CD14-positive monocyte (primary cell): ENCODE results near the gene BCL2L15. TPM values are rescaled to one million over a fixed set of nuclear protein-coding genes. Genes with fewer than 3 reads are reported as not detected.

Source experiments
- DNase-seq, 3 donors: peaks; one replicate each; pipeline ENCODE4 v3.0.0-alpha.2; 2011 to 2022
- H2AFZ ChIP-seq: 2 replicates; pipeline ENCODE4 v1.6.0; 2012; ENCODE audit warnings: mild to moderate bottlenecking, low read depth, low read length, inconsistent platforms; ENCODE audit not compliant: insufficient read depth, poor library complexity, severe bottlenecking
- H3K27ac ChIP-seq, 2 donors: 1 replicate in 1 of 2; 2 replicates in 1 of 2; pipeline ENCODE4 v1.5.1; 2012 to 2013; ENCODE audit warnings: low read length in 2 of 2, control low read depth in 1 of 2, inconsistent platforms in 1 of 2, low read depth in 1 of 2, mild to moderate bottlenecking in 1 of 2
- H3K27me3 ChIP-seq, 2 donors: one replicate each; pipeline versions ENCODE4 v1.6.0 to v1.6.1; 2011 to 2013; ENCODE audit warnings: low read length in 2 of 2; ENCODE audit not compliant: control insufficient read depth in 2 of 2, insufficient read depth in 2 of 2
- H3K36me3 ChIP-seq, 2 donors: replicated peaks in 1 of 2; 1 replicate in 1 of 2; 2 replicates in 1 of 2; pipeline versions ENCODE4 v1.5.1 to v1.6.1; 2012 to 2013; ENCODE audit warnings: low read length in 2 of 2, control low read depth in 1 of 2, inconsistent platforms in 1 of 2, mild to moderate bottlenecking in 1 of 2; ENCODE audit not compliant: insufficient read depth in 2 of 2, control insufficient read depth in 1 of 2
- H3K4me1 ChIP-seq, 2 donors: 1 replicate in 1 of 2; 2 replicates in 1 of 2; pipeline versions ENCODE4 v1.5.1 to v1.6.1; 2012 to 2013; ENCODE audit warnings: low read length in 2 of 2, control low read depth in 1 of 2, inconsistent platforms in 1 of 2, mild to moderate bottlenecking in 1 of 2, moderate library complexity in 1 of 2; ENCODE audit not compliant: insufficient read depth in 2 of 2, control insufficient read depth in 1 of 2
- H3K4me2 ChIP-seq: replicated peaks from 2 replicates; pipeline ENCODE3; 2012; ENCODE audit warnings: low read length, moderate library complexity, mild to moderate bottlenecking; ENCODE audit not compliant: poor library complexity, severe bottlenecking; ENCODE audit errors: extremely low read depth
- H3K4me3 ChIP-seq, 3 experiments: fragments of 200-600 bp in 1 of 3; sonication (generic) in 1 of 3; replicated peaks in 1 of 3; 1 replicate in 2 of 3; 2 replicates in 1 of 3; pipeline ENCODE4 v1.5.1; 2011 to 2013; ENCODE audit warnings: low read length in 3 of 3, mild to moderate bottlenecking in 3 of 3, control low read depth in 2 of 3, low read depth in 2 of 3, inconsistent platforms in 1 of 3, moderate library complexity in 1 of 3
- H3K79me2 ChIP-seq: 2 replicates; pipeline ENCODE4 v1.6.0; 2012; ENCODE audit warnings: mild to moderate bottlenecking, control low read depth, inconsistent platforms, low read length, moderate library complexity; ENCODE audit not compliant: insufficient read depth
- H3K9ac ChIP-seq: 2 replicates; pipeline ENCODE4 v1.6.0; 2017; ENCODE audit warnings: low read length, mild to moderate bottlenecking; ENCODE audit not compliant: insufficient read depth, poor library complexity, severe bottlenecking
- H3K9me3 ChIP-seq, 2 donors: replicated peaks in 1 of 2; 1 replicate in 1 of 2; 2 replicates in 1 of 2; pipeline versions ENCODE4 v1.5.1 to v1.6.1; 2012 to 2013; ENCODE audit warnings: low read length in 2 of 2, control low read depth in 1 of 2; ENCODE audit not compliant: control insufficient read depth in 1 of 2, insufficient read depth in 1 of 2
- H4K20me1 ChIP-seq: 2 replicates; pipeline ENCODE4 v1.6.0; 2012; ENCODE audit warnings: mild to moderate bottlenecking, low read length, control low read depth, moderate library complexity; ENCODE audit not compliant: insufficient read depth
- H3K27ac Mint-ChIP-seq, 7 donors: one replicate each; pipeline ENCODE4 v1.8.0; 2020; ENCODE audit warnings: mild to moderate bottlenecking in 7 of 7, mixed read lengths in 7 of 7, moderate library complexity in 6 of 7, inconsistent platforms in 2 of 7
- H3K27me3 Mint-ChIP-seq, 3 donors: one replicate each; pipeline ENCODE4 v1.8.0; 2021 to 2022; ENCODE audit warnings: low read depth in 3 of 3, mild to moderate bottlenecking in 3 of 3, mixed read lengths in 3 of 3, moderate library complexity in 3 of 3, inconsistent platforms in 1 of 3
- H3K36me3 Mint-ChIP-seq, 2 donors: one replicate each; pipeline ENCODE4 v1.8.0; 2020; ENCODE audit warnings: mixed read lengths in 2 of 2, inconsistent platforms in 1 of 2, mild to moderate bottlenecking in 1 of 2
- H3K4me1 Mint-ChIP-seq: one replicate; pipeline ENCODE4 v1.8.0; 2020; ENCODE audit warnings: mild to moderate bottlenecking, mixed read lengths
- H3K4me3 Mint-ChIP-seq, 2 donors: one replicate each; pipeline ENCODE4 v1.8.0; 2020; ENCODE audit warnings: mild to moderate bottlenecking in 2 of 2, mixed read lengths in 2 of 2, moderate library complexity in 1 of 2
- H3K9me3 Mint-ChIP-seq, 7 donors: one replicate each; pipeline ENCODE4 v1.8.0; 2020 to 2022; ENCODE audit warnings: mixed read lengths in 7 of 7, mild to moderate bottlenecking in 6 of 7, moderate library complexity in 6 of 7, inconsistent platforms in 2 of 7
- CTCF ChIP-seq: fragments of 200-600 bp; IDR thresholded peaks from one replicate; pipeline ENCODE4 v1.8.0; 2022; ENCODE audit warnings: antibody characterized with exemption, mild to moderate bottlenecking
- WGBS: methylation state at CpG from one replicate; pipeline ENCODE4 v1.1.5; 2013; ENCODE audit warnings: missing lambda C conversion rate; ENCODE audit not compliant: insufficient coverage; 5-methylcytosine and 5-hydroxymethylcytosine counted together
- intact Hi-C, 2 donors: fragments of 100-400 bp; cut with micrococcal nuclease; formaldehyde crosslinking; loops; one replicate each; pipeline versions ENCODE4 v1.15.0 to v1.15.1; 2023
- polyA plus RNA-seq, 3 donors: library from polyadenylated mRNA; depleted of rRNA in 1 of 3; unstranded in 2 of 3; stranded (reverse) in 1 of 3; fragments of 300-500 nt in 2 of 3; fragments of >200 nt in 1 of 3; fragmentation: Illumina TruSeq in 2 of 3; gene quantifications; 1 replicate in 2 of 3; 2 replicates in 1 of 3; pipeline ENCODE4 v1.2.3, GENCODE V29; 2012 to 2021

BCL2L15 gene
- polyA plus RNA-seq, 3 donors: 0.73 TPM; not detected in 2

- intact Hi-C loops: loop anchor here (5.0 kb wide), 2 partner anchors 59 to 64 kb away; partner anchors contain the start of gene PTPN22 (in 1 of the 2)
- Histone ChIP-seq H4K20me1 (peaks cover 63% of the 10 kb centered on the region), H3K27me3 (no peaks in the 10 kb centered on the region), H3K9ac (peak overlapping the region; percentile 98), H3K4me3 (peak overlapping the region; percentile 70 to 99 (median 94)), H3K9me3 (no peaks in the 10 kb centered on the region), H2AFZ (no peak overlapping the region), H3K4me1 (peaks cover 43 to 62% of the 10 kb centered on the region in 2 donors), H3K27ac (peak overlapping the region in 1 of 2 donors; percentile 99), H3K79me2 (peaks cover 78% of the 10 kb centered on the region), H3K36me3 (no peaks in the 10 kb centered on the region), H3K4me2 (peak overlapping the region; percentile 80)
- DNase-seq: peak in 2 of 3 donors; percentile 50 to 51
- peaks cover 5 to 8% of the 10 kb centered on the region in 2 donors for H3K36me3 Mint-ChIP-seq
- peaks cover 1 to 3% (median 2%) of the 10 kb centered on the region in 3 donors for H3K27me3 Mint-ChIP-seq
- H3K9me3 Mint-ChIP-seq: peaks cover 0 to 4% (median 0%) of the 10 kb centered on the region in 7 donors
- TF ChIP-seq CTCF: no peak
- H3K4me1 Mint-ChIP-seq: peaks cover 67% of the 10 kb centered on the region
- no CpG with 5 or more reads among the region's 3 CpGs for WGBS
- peak overlapping the region; percentile 95 to 96 for H3K4me3 Mint-ChIP-seq
- H3K27ac Mint-ChIP-seq: peak overlapping the region; percentile 98 to 99 (median 98)
Observed at GRCh38 chr1:113931451-113931851, 44.1 kb upstream of the BCL2L15 start.

DNA sequence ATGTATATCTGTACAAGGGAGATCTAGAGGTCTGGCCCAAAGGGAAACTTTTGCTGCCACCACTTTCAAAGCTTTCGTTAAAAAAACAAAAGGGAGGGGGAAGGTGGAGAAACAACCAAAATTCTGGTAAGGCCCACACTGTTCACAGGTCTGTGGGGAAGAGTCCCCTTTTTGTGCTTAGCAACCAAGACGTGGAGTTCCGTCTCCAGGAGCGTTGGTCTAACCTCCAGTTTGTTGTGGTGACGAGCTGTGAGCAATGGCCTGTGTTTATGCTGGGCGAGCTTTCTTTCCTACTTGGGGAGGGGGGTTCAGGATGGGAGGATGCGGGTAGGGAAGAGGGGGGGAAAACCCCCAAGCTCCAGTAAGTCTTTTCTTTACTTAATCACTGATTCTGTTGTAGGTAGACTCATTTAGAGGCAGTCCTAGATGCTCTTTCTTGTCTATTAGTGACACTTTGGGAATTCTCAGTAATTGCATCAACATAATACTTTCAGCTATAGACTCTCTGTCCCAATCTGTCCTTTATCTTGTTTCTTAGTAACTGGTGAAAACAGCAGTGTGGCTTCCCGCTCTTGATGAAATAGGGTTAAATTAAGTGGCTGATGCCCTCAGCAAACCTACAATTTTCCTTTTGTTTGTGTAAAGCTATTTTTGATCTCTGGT, 43.2 kb upstream of the BCL2L15 start:
- H3K9ac ChIP-seq: peak overlapping the region; percentile 98
- peaks cover 0 to 4% (median 0%) of the 10 kb centered on the region in 7 donors for H3K9me3 Mint-ChIP-seq
- H3K36me3 Mint-ChIP-seq: peaks cover 5 to 8% of the 10 kb centered on the region in 2 donors
- peaks cover 70% of the 10 kb centered on the region for H3K79me2 ChIP-seq
- no peaks in the 10 kb centered on the region for H3K27me3 ChIP-seq
- peaks cover 43 to 62% of the 10 kb centered on the region in 2 donors for H3K4me1 ChIP-seq
- intact Hi-C loops: loop anchor here (5.0 kb wide), 2 partner anchors 58 to 63 kb away; partner anchors contain the start of gene PTPN22 (in 1 of the 2)
- peak overlapping the region; percentile 80 for H3K4me2 ChIP-seq
- peak overlapping the region; percentile 95 for H2AFZ ChIP-seq
- DNase-seq: peak; percentile 81 to 94 (median 85)
- peaks cover 1 to 3% (median 2%) of the 10 kb centered on the region in 3 donors for H3K27me3 Mint-ChIP-seq
- peak overlapping the region; percentile 98 to 99 (median 98) for H3K27ac Mint-ChIP-seq
- H3K4me3 ChIP-seq: peak overlapping the region; percentile 70 to 99 (median 94)
- peaks cover 55% of the 10 kb centered on the region for H4K20me1 ChIP-seq
- no peaks in the 10 kb centered on the region for H3K36me3 ChIP-seq
- H3K4me1 Mint-ChIP-seq: peaks cover 59% of the 10 kb centered on the region
- peak overlapping the region; percentile 95 to 96 for H3K4me3 Mint-ChIP-seq
- 0% methylated on average over 5 of the region's 8 CpGs for WGBS
- no peaks in the 10 kb centered on the region for H3K9me3 ChIP-seq
- peak overlapping the region; percentile 91 to 99 for H3K27ac ChIP-seq
- no peak for TF ChIP-seq CTCF
